Activated naive CD8-positive, alpha-beta T cell (primary cell): ENCODE results near the gene GGT6.

ENCODE experiments used
- H3K27ac Mint-ChIP-seq: one replicate; pipeline ENCODE4 v1.8.0; 2021; ENCODE audit warnings: mixed read lengths
- H3K27me3 Mint-ChIP-seq: one replicate; pipeline ENCODE4 v1.8.0; 2021; ENCODE audit warnings: mixed read lengths
- H3K36me3 Mint-ChIP-seq: one replicate; pipeline ENCODE4 v1.8.0; 2021; ENCODE audit warnings: mixed read lengths
- H3K4me1 Mint-ChIP-seq: one replicate; pipeline ENCODE4 v1.8.0; 2021; ENCODE audit warnings: low read depth, mixed read lengths
- H3K4me3 Mint-ChIP-seq: one replicate; pipeline ENCODE4 v1.8.0; 2021; ENCODE audit warnings: mild to moderate bottlenecking, mixed read lengths
- H3K9me3 Mint-ChIP-seq: one replicate; pipeline ENCODE4 v1.8.0; 2021; ENCODE audit warnings: low read depth, mixed read lengths

Gene GGT6

DNA sequence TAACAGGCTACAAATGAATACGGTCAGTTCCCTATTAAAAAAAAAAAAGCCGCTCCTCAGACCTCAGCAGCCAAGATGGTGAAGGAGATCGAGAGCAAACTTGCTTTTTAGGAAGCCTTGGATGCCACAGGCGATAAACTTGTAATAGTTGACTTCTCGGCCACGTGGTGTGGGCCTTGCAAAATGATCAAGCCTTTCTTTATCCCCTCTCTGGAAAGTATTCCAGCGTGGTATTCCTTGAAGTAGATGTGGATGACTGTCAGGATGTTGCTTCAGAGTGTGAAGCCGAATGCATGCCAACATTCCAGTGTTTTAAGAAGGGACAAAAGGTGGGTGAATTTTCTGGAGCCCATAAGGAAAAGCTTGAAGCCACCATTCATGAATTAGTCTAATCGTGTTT is 11.8 kb upstream of the GGT6 start:
- no peaks in the 10 kb centered on the region for H3K9me3 Mint-ChIP-seq
- H3K4me3 Mint-ChIP-seq = no peak overlapping the region
- H3K27ac Mint-ChIP-seq = no peak overlapping the region

DNA sequence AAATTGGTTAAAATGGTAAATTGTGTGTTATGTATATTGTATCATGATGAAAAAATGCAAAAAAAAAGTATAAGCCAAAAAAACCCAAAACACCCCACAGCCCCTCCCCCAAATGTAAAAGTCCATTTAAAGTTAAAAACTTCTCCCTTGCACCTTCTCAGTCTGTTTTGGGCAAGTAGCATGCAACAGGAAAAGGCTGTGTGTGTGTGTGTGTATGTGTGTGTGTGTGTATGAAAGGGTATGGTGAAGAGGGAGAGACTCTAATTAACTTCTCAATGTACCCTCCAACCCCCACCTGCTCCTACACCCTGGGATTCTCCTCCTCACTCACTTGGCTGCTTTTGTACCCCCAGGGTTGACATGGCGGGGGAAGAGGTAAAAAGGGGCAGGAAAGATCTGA is 9.2 kb upstream of the GGT6 start:
- Mint-ChIP-seq H3K4me3 (no peak overlapping the region), H3K27ac (no peak overlapping the region), H3K9me3 (no peaks in the 10 kb centered on the region), H3K27me3 (no peaks in the 10 kb centered on the region), H3K36me3 (no peaks in the 10 kb centered on the region), H3K4me1 (peaks cover 21% of the 10 kb centered on the region)

More for the DNA sequence above, 11.8 kb upstream of the GGT6 start:
- Mint-ChIP-seq H3K27me3 (no peaks in the 10 kb centered on the region), H3K36me3 (no peaks in the 10 kb centered on the region), H3K4me1 (peaks cover 13% of the 10 kb centered on the region)

DNA sequence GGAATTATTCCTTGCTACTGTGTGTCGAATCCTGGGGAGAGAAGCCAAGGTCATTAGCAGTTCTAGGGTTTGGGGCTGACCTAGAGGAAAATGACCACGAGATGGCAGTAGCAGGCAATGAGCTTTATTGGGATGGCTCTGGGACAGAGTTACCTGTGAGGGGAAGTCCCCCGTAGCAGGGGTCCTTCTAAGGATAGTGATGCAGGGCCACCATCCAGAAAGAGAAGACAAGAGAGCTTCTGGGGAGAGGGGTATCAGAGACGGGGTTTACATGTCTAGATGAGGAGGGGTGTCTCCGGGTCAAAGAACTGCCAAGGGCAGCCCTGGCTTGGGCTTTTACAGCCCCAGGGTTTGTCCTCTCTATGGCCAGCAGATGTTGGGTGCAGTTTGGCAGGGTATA is 6.4 kb upstream of the GGT6 start:
- Mint-ChIP-seq H3K9me3 (no peaks in the 10 kb centered on the region), H3K27me3 (no peaks in the 10 kb centered on the region), H3K36me3 (no peaks in the 10 kb centered on the region), H3K4me3 (no peak overlapping the region), H3K27ac (no peak overlapping the region), H3K4me1 (peaks cover 26% of the 10 kb centered on the region)

DNA sequence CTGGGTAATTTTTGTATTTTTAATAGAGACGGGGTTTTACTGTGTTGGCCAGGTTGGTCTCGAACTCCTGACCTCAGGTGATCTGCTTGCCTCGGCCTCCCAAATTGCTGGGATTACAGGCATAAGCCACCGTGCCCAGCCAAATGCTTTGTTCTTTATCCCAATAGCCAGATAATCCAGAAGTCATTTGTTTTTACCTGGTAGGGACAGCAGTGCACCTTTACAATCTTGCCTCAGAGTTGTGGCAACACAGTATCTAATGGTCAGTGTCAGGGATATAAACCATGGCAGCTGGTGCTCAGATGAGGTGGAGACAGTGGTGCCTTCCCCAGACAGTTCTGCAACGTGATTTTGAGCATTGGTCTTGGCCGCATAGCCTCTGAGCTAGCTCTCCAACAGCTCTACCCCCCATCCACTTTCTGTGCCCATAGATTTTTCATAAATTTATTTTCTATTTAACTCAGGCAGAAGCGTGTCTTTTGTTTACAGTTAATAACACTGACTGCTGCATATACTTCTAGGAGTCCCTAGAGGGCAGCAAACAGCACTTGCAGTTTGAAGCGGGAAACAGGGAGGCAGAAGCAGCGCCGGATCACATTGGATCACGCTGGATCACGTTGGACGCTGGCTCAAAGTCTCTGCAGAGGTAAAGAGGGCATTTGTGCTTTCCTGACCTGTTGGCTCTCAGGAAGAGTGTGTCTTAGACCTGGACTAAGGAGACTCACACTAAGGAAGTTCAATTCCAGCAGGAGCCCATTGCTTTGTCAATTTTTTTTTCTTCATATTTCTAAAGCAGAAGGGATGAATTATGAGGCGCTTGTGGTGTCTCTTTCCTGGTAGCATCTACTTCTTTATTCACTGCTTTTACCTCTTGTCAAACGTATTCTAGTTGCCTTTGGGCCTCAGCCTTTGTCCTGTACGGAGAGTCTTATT is 5.1 kb upstream of the GGT6 start:
- Mint-ChIP-seq H3K27me3 (no peaks in the 10 kb centered on the region), H3K9me3 (no peaks in the 10 kb centered on the region), H3K4me3 (peak overlapping the region; percentile 46), H3K36me3 (no peaks in the 10 kb centered on the region), H3K4me1 (peaks cover 28% of the 10 kb centered on the region), H3K27ac (peak overlapping the region; percentile 25)

DNA sequence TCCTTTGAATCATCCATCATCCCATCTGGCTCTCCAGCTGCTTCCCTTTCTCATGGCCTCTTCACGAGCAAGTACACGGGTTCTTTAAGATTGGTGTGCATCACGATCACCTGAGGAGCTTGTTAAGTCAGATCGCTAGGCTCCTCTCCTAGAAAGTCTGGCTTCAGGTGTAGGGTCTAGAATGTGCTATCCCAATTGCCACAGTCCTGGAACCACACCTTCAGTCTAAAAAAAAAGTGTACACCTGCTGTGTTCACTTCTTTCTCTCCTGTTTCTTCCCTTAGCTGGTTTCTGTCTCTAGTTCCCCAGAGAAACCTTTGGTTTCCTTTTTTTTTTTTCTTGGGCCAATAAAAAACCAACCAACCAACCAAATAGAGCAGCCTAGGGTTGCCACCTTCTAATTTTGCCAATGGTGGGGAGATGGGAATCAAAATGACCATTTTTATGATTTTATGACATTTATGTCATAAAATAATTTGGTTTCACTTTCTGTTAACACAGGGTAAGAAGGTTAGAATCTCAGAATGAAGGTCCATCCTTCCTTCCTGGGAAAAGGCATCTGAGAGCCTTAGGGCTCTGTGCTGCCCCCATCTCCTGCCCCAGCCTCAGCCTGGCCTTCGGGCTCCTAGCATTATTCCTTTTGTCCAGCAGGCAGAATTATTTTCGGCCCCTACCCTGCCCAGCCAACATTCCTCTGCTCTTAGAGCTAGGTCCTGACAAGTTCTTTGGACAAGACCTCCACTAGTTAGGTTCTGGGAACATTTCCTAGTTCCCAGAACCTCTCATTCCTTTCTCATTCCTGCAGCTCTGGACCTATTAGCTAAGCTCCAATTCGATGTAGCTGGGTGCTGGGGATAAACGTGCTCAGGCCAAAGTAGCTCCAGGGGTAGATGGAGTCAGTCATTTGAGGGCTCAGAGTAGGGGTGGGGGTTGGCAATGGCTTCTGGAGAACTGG is 1.9 kb upstream of the GGT6 start:
- Mint-ChIP-seq H3K36me3 (no peaks in the 10 kb centered on the region), H3K4me3 (peak overlapping the region; percentile 35), H3K4me1 (peaks cover 28% of the 10 kb centered on the region), H3K27ac (peak overlapping the region; percentile 34), H3K27me3 (no peaks in the 10 kb centered on the region), H3K9me3 (no peaks in the 10 kb centered on the region)

DNA sequence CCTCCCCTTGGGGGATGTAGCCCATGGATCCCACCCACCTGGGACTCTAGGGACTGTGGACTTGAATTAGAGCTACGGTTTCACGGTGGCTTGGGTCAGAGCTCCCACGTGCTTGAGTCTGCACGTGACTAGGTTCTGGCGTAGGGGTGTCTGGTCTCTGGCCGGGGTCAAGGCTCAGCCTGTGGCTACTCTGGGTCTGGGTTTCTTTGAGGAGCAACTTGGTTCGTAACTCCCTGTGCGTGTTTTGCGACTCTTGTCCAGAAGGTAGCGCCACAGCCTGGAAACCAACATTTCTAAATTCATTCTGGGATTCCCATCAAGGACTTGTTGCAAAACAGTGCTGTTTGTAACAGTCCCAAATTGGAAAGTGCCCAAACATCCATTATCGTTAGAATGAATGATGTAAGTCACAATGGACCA is 470 bp upstream of the GGT6 start:
- no peaks in the 10 kb centered on the region for H3K9me3 Mint-ChIP-seq
- H3K27ac Mint-ChIP-seq = no peak overlapping the region
- no peaks in the 10 kb centered on the region for H3K27me3 Mint-ChIP-seq
- H3K4me3 Mint-ChIP-seq = no peak overlapping the region
- no peaks in the 10 kb centered on the region for H3K36me3 Mint-ChIP-seq
- H3K4me1 Mint-ChIP-seq = peaks cover 31% of the 10 kb centered on the region

DNA sequence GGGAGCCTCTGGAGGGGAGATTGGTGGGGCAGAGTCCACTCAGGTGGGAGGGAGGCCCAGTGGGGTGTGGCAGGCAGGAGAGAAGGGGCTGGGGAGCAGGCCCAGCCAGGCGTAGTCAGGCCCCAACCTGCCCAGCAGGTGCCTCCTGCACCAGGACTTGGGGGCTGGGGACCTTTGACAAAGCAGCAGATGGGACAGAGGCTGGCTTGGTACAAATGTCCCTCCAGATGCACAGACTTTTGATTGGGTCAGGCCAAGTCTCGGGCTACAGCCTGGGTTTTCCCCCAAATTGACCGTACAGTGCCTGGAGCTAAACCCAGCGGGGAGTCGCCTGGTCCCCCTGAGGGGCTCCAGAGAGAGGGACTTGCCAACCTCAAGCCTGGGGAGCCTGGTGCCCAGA is 411 bp downstream of the GGT6 start:
- H3K4me3 Mint-ChIP-seq = no peak overlapping the region
- peaks cover 30% of the 10 kb centered on the region for H3K4me1 Mint-ChIP-seq
- no peak overlapping the region for H3K27ac Mint-ChIP-seq
- no peaks in the 10 kb centered on the region for H3K27me3 Mint-ChIP-seq
- no peaks in the 10 kb centered on the region for H3K36me3 Mint-ChIP-seq
- H3K9me3 Mint-ChIP-seq = no peaks in the 10 kb centered on the region

DNA sequence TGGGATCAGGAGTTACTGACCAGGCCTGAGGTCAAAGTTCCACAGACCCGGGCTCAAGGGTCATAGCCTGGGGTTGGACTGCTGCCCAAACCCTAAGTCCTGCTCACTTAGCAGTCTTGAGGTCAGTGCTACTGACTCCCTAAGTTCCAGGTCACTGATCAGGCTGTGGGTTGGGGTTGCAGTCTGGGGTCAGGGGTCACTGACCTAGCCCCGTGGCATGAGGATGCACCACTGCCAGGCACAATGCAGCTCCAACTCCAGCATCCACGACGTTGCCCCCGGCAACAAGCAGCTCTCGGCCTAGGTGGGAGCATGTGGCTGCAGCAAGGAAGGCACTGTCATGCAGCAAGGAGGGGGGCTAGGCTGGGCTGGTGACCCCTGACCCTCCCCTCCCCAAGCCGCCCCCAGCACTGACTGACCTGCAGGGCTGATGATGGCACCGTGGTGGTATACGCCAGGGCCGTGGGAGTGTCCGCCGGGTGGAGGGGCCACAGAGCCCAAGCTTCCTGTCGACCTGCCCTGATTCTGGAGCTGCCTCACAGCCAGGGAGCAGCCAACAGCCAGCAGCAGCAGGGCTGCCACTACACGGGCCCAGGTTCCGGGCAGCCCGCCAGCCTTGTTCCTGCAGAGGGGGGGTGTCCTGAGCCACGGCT is 1.1 kb downstream of the GGT6 start:
- peaks cover 3% of the 10 kb centered on the region for H3K36me3 Mint-ChIP-seq
- peaks cover 34% of the 10 kb centered on the region for H3K4me1 Mint-ChIP-seq
- H3K27me3 Mint-ChIP-seq = no peaks in the 10 kb centered on the region
- no peak overlapping the region for H3K27ac Mint-ChIP-seq
- no peak overlapping the region for H3K4me3 Mint-ChIP-seq
- H3K9me3 Mint-ChIP-seq = no peaks in the 10 kb centered on the region

DNA sequence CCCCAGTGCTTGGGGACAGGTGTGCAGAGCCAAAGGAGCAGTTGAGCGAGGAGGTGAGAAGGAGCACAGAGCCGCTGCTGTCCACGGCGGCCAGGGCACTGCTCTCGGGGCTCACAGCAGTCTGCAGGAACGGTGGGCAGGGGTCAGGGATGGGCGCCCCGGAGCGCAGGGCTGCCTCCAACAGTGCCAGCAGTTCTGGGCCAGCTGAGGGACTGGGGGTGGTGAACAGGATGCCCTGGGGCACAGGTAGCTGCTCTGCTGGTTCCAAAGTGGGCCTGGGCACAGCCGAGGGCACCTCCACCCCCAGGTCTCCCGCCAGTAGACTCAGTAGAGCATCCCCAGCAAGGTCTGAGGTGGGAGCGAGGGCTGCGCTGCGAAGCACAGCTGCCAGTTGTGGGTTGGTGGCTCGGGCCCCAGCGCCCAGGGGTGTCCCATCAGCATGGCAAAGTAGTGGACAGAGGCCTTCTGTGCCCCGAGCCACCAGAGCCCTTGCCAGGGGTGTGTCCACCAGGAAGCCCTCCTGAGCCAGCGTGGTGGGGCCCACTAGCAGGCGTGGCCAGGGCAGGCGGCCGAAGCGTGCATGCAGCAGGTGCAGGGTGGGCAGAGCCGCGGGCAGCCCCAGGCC is 1.9 kb downstream of the GGT6 start:
- peaks cover 38% of the 10 kb centered on the region for H3K4me1 Mint-ChIP-seq
- H3K27me3 Mint-ChIP-seq = no peaks in the 10 kb centered on the region
- H3K27ac Mint-ChIP-seq = no peak overlapping the region
- no peaks in the 10 kb centered on the region for H3K9me3 Mint-ChIP-seq
- H3K36me3 Mint-ChIP-seq = peaks cover 5% of the 10 kb centered on the region
- no peak overlapping the region for H3K4me3 Mint-ChIP-seq

DNA sequence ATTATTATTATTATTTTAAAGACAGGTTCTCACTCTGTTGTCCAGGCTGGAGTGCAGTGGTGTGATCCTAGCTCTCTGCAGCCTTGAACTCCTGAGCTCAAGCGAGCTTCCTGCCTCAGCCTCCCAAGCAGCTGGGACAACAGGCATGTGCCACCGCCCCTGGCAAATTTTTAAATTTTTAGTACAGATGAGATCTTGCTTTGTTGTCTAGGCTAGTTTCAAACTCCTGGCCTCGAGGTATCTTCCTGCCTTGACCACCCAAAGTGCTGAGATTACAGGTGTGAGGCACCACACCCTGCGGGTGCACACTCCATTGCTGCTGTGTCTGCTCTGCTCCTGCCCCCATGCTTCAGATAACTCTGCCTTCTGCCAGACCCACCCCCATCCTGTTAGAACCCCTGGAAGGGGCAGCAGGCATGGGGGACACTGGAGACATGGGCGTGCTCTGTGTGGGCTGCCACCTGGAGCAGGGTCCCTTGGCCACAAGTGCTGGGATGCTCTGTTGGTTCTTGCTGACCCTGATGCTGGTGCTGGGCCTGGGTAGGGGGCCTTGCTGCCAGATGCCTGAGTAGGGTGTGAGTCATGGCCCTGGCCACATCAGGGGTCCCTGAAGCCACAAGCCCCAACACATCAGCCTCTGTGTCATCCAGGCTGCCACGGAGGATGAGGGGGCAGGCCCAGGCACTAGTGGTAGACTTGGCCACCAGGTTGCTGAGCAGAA is 2.6 kb downstream of the GGT6 start:
- no peaks in the 10 kb centered on the region for H3K27me3 Mint-ChIP-seq
- no peak overlapping the region for H3K27ac Mint-ChIP-seq
- H3K4me3 Mint-ChIP-seq = no peak overlapping the region
- H3K4me1 Mint-ChIP-seq = peaks cover 32% of the 10 kb centered on the region
- peaks cover 5% of the 10 kb centered on the region for H3K36me3 Mint-ChIP-seq
- no peaks in the 10 kb centered on the region for H3K9me3 Mint-ChIP-seq

DNA sequence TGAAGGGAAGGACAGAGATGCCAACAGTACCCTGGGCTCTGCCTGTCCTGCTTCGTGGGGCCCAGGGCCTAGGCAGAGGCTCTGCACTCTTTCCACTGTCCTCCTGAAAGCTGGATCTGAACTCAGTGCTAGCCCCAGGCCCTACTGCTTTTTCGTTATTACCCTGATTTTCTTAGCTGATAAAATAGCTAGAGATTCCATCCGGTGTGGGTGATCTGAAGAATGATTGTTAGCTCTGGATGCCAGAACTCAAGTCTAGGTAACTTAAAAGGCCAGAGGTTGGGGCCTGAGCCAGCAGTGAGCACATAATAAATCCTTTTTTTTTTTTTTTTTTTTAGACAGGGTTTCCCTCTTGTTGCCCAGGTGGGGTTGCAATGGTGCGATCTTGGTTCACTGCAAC is 3.4 kb downstream of the GGT6 start:
- Mint-ChIP-seq H3K4me3 (peak overlapping the region; percentile 32), H3K27ac (no peak overlapping the region), H3K9me3 (no peaks in the 10 kb centered on the region), H3K36me3 (peaks cover 5% of the 10 kb centered on the region), H3K27me3 (no peaks in the 10 kb centered on the region), H3K4me1 (peaks cover 24% of the 10 kb centered on the region)

DNA sequence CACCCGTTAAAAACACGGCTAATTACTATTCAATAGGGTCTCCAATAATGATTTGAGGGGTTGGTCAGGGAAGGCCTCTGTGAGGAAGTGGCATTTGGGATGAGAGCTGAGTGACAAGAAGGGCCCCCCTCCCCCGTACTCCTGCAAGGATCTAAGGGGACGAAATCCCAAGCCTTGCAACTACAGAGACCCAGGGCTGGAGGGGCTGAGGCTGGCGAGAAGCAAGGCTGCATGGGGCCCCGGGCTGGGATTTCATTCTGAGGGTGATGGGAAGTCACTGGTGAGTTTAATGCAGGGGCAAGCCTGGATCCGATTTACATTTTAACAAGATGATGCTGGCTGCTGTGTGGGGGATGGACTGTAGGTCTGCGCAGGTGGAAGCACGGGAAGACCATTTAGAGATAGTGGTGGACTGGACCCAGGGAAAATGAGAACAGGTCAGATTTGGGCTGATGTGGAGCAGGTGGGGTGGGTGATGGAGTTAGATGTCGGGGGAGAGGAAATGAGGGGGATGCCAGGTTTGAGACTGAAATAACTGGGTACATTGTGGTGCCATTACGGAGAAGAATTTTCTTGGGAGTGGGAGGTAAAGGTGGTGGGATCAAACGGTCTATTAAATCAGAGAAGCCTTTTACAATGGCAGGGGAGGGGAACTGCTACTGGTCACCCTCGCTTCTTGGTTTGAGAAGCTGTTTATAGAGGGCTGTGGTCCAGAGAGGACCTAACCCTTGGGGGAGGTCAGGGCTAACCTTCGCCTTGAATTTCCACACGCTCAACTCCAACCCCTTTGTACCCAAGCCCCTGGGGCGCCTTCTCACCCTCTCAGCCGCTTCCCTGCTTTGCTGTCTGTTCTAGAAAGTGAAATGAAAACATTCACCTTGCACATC is 4.3 kb downstream of the GGT6 start:
- peaks cover 20% of the 10 kb centered on the region for H3K4me1 Mint-ChIP-seq
- H3K27ac Mint-ChIP-seq = peak overlapping the region; percentile 92
- H3K9me3 Mint-ChIP-seq = no peaks in the 10 kb centered on the region
- H3K4me3 Mint-ChIP-seq = peak overlapping the region; percentile 95
- peaks cover 5% of the 10 kb centered on the region for H3K36me3 Mint-ChIP-seq
- no peaks in the 10 kb centered on the region for H3K27me3 Mint-ChIP-seq
